K562 (cell line): Measurements from ENCODE around the gene ATP6V0A4.

Source experiments
- ARID2 ChIP-seq: fragments of 450-650 bp; IDR thresholded peaks from 2 replicates; pipeline ENCODE4 v1.6.1; 2017; ENCODE audit warnings: antibody characterized with exemption, mild to moderate bottlenecking
- CCAR2 ChIP-seq: fragments of 200-400 bp; formaldehyde crosslinking; IDR thresholded peaks from 2 replicates; pipeline ENCODE4 v1.6.1; 2017; ENCODE audit warnings: mild to moderate bottlenecking, low read depth, low read length
- DDX20 ChIP-seq: fragments of 450-650 bp; IDR thresholded peaks from 2 replicates; pipeline ENCODE4 v1.6.1; 2016; ENCODE audit warnings: missing genetic modification characterization, low read depth, mild to moderate bottlenecking, missing compliant biosample characterization, moderate library complexity
- EP300 ChIP-seq: IDR thresholded peaks from 2 replicates; pipeline ENCODE4 v1.6.1; 2012; ENCODE audit warnings: low read length, improper control_type of control experiment
- EZH2 ChIP-seq: IDR thresholded peaks from 2 replicates; pipeline ENCODE4 v1.6.1; 2012; ENCODE audit warnings: low read depth, mild to moderate bottlenecking, inconsistent platforms, low read length, borderline replicate concordance
- GTF2F1 ChIP-seq: IDR thresholded peaks from 2 replicates; pipeline ENCODE4 v1.6.1; 2011; ENCODE audit warnings: low read depth, low read length, improper control_type of control experiment
- KDM4B ChIP-seq, 2 experiments: fragments of 450-650 bp in 1 of 2; sonication (generic) in 1 of 2; IDR thresholded peaks; 2 replicates each; pipeline ENCODE4 v1.6.1; 2016 to 2017; ENCODE audit warnings: borderline replicate concordance in 2 of 2, antibody characterized with exemption in 1 of 2, low read depth in 1 of 2, mild to moderate bottlenecking in 1 of 2
- KLF16 ChIP-seq: IDR thresholded peaks from 2 replicates; pipeline ENCODE4 v1.6.1; 2016; ENCODE audit warnings: antibody characterized with exemption
- POLR2A ChIP-seq: fragments of 450-650 bp; conservative IDR thresholded peaks from 2 replicates; pipeline ENCODE4 v1.6.1; 2016
- PURB ChIP-seq: sonication (generic); formaldehyde crosslinking; IDR thresholded peaks from 2 replicates; pipeline ENCODE4 v1.9.0; 2021; ENCODE audit warnings: low read depth, mild to moderate bottlenecking, missing genetic modification reagents
- SETDB1 ChIP-seq: IDR thresholded peaks from one replicate; pipeline ENCODE4 v1.6.1; 2012; ENCODE audit warnings: low read length, control low read depth, inconsistent platforms
- USF1 ChIP-seq: sonication (generic); formaldehyde crosslinking; IDR thresholded peaks from 2 replicates; pipeline ENCODE4 v1.9.0; 2022; ENCODE audit warnings: mild to moderate bottlenecking, missing genetic modification reagents
- YY1 ChIP-seq, 3 experiments: IDR thresholded peaks; 2 replicates each; pipeline ENCODE4 v1.6.1; 2011; ENCODE audit warnings: low read length in 2 of 3, mild to moderate bottlenecking in 2 of 3, moderate library complexity in 2 of 3, borderline replicate concordance in 1 of 3, control low read depth in 1 of 3, low read depth in 1 of 3; ENCODE audit not compliant: insufficient read depth in 3 of 3, insufficient replicate concordance in 2 of 3, control insufficient read depth in 1 of 3, insufficient read length in 1 of 3; ENCODE audit errors: extremely low read depth in 1 of 3
- ZBTB43 ChIP-seq: sonication (generic); formaldehyde crosslinking; IDR thresholded peaks from 2 replicates; pipeline ENCODE4 v1.8.0; 2023; ENCODE audit warnings: mild to moderate bottlenecking, missing genetic modification reagents

- TF ChIP-seq ARID2 (no peak), EZH2 (no peak), ZBTB43 (CRISPR knock-in tag) (no peak), KLF16 (no peak), SETDB1 (no peak), PURB (CRISPR knock-in tag) (no peak), YY1 (IDR thresholded peaks at IDR 0.05; ENCODE audit: borderline replicate concordance in 1 of 3, control insufficient read depth in 1 of 3, extremely low read depth in 1 of 3, insufficient read depth in 3 of 3, insufficient read length in 1 of 3, insufficient replicate concordance in 2 of 3, low read depth in 1 of 3, low read length in 2 of 3) (no peak), POLR2A (no peak), EP300 (no peak), USF1 (CRISPR knock-in tag) (no peak), CCAR2 (no peak), GTF2F1 (no peak), KDM4B (IDR thresholded peaks at IDR 0.05; ENCODE audit: borderline replicate concordance in 2 of 2, low read depth in 1 of 2) (no peak), DDX20 (tag) (no peak)
Measured at GRCh38 chr7:138705167-138705566, 92.8 kb downstream of the ATP6V0A4 start.
